MCF 10A (cell line): ENCODE data around the gene SLC6A12. TPM values are rescaled to one million over a fixed set of nuclear protein-coding genes. Genes with fewer than 3 reads are reported as not detected.

Experiments used
- BruUV-seq: library from RNA; stranded (reverse); fragments of 400-500 nt; replicated peaks from 2 replicates; lab custom pipeline; 2021; lab: Mats Ljungman, UMichigan
- CTCF ChIA-PET: fragments of 300-600 bp; sonication (Branson Sonifier 250); formaldehyde crosslinking; extraction: SDS; loops from one replicate; lab custom pipeline; 2021; ENCODE audit warnings: antibody characterized with exemption, inconsistent platforms; lab: Yijun Ruan, JAX
- POLR2A ChIA-PET: fragments of 300-600, 350-650 bp; sonication (Branson Sonifier 250); formaldehyde crosslinking; extraction: SDS; loops from one replicate; lab custom pipeline; 2020; ENCODE audit warnings: antibody characterized with exemption, inconsistent platforms; lab: Yijun Ruan, JAX
- DNase-seq: peaks from one replicate; pipeline ENCODE4 v3.0.0-alpha.2; 2018; ENCODE audit not compliant: unreplicated experiment
- H3K27ac Mint-ChIP-seq: one replicate; pipeline ENCODE4 v1.8.0; 2022; ENCODE audit warnings: mild to moderate bottlenecking, low read depth, mixed read lengths; ENCODE audit not compliant: unreplicated experiment
- H3K27me3 Mint-ChIP-seq: one replicate; pipeline ENCODE4 v1.8.0; 2022; ENCODE audit warnings: mixed read lengths; ENCODE audit not compliant: insufficient read depth, unreplicated experiment
- H3K36me3 Mint-ChIP-seq: one replicate; pipeline ENCODE4 v1.8.0; 2022; ENCODE audit warnings: mild to moderate bottlenecking, moderate library complexity, mixed read lengths; ENCODE audit not compliant: insufficient read depth, unreplicated experiment
- H3K4me1 Mint-ChIP-seq: one replicate; pipeline ENCODE4 v1.8.0; 2022; ENCODE audit warnings: mixed read lengths; ENCODE audit not compliant: insufficient read depth, unreplicated experiment
- H3K4me3 Mint-ChIP-seq: one replicate; pipeline ENCODE4 v1.8.0; 2022; ENCODE audit warnings: mild to moderate bottlenecking, moderate library complexity, mixed read lengths; ENCODE audit not compliant: unreplicated experiment
- H3K9me3 Mint-ChIP-seq: one replicate; pipeline ENCODE4 v1.8.0; 2022; ENCODE audit warnings: mixed read lengths; ENCODE audit not compliant: unreplicated experiment
- intact Hi-C: fragments of 100-400 bp; cut with micrococcal nuclease; formaldehyde crosslinking; loops from 2 replicates; pipeline ENCODE4 v1.14.1; 2022
- total RNA-seq: library from RNA; stranded (reverse); gene quantifications from 2 replicates; pipeline ENCODE4 v1.2.3, GENCODE V29; 2022
- TF ChIP-seq, protein P1 (sequence below): fragments of 200-600 bp; IDR thresholded peaks from one replicate; pipeline ENCODE4 v1.8.0; 2022; ENCODE audit warnings: antibody characterized with exemption, mild to moderate bottlenecking; ENCODE audit not compliant: unreplicated experiment

Gene SLC6A12
- total RNA-seq, 1 experiment from 2014 or later = not detected

DNA sequence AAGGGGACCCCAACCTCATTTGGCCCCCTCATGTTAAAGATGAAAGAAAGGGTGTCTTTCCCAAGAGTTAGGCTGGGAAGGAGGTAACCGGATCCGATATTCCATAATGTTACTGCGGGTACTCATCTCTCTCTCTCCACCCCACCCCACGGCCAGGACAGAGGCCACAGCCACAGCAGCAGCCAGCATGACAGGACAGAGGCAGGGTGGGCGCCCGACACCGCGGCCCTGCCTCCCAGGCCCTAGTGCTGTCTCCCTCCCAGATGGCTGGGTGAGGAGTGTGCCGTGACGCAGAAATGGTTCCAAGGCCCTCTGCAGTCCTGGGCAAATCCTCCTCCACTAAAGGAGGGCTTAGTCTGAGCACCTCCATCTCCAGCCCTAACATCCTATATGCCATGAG is 6.2 kb downstream of the SLC6A12 start:
- intact Hi-C loops = no loop called here
- H3K9me3 Mint-ChIP-seq = no peaks in the 10 kb centered on the region
- peaks cover 2% of the 10 kb centered on the region for H3K36me3 Mint-ChIP-seq
- H3K4me1 Mint-ChIP-seq = no peaks in the 10 kb centered on the region
- no TSS peak for BruUV-seq
- CTCF ChIA-PET = no interaction called here
- DNase-seq = no peak
- H3K4me3 Mint-ChIP-seq = no peak overlapping the region
- TF ChIP-seq, protein P1, sequence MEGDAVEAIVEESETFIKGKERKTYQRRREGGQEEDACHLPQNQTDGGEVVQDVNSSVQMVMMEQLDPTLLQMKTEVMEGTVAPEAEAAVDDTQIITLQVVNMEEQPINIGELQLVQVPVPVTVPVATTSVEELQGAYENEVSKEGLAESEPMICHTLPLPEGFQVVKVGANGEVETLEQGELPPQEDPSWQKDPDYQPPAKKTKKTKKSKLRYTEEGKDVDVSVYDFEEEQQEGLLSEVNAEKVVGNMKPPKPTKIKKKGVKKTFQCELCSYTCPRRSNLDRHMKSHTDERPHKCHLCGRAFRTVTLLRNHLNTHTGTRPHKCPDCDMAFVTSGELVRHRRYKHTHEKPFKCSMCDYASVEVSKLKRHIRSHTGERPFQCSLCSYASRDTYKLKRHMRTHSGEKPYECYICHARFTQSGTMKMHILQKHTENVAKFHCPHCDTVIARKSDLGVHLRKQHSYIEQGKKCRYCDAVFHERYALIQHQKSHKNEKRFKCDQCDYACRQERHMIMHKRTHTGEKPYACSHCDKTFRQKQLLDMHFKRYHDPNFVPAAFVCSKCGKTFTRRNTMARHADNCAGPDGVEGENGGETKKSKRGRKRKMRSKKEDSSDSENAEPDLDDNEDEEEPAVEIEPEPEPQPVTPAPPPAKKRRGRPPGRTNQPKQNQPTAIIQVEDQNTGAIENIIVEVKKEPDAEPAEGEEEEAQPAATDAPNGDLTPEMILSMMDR = no peak
- POLR2A ChIA-PET = no interaction called here
- no peak overlapping the region for H3K27ac Mint-ChIP-seq
- H3K27me3 Mint-ChIP-seq = peaks cover 93% of the 10 kb centered on the region

DNA sequence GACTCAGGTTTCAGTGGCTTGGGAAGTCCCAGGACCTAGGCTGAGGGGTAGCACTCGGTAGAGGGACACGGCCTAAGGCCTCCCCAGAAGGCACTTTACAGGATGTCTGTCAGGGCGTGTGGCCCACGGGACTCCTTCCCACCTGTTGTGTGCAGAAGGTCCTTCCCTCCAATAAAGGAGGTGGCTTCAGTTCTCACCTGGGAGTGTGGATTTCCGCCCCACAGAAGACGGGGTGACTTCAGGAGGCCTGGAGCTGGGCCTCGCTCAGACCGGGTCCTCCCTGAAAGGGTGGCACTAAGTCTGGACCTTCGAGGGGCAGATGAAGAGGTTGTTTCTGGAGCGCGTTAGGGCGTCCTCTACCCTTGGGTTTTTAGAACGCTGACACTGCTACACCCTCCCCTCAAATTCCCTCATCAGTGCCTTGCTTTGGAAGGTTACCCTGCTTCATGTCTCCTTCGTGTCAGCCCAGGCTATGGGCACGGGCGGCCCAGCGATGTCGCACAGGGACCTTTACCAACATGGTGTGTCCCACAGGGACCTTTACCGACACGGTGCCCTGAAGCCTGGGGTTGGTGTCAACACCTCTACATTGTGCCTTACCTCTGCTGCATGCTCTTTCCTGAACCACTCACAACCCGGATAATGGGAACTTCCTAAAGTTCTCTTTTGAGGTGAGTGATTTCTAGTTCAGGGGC is 7.1 kb downstream of the SLC6A12 start:
- intact Hi-C loops = no loop called here
- peaks cover 6% of the 10 kb centered on the region for H3K36me3 Mint-ChIP-seq
- no TSS peak for BruUV-seq
- DNase-seq = no peak
- no peak overlapping the region for H3K4me3 Mint-ChIP-seq
- H3K27me3 Mint-ChIP-seq = peaks cover 93% of the 10 kb centered on the region
- no peaks in the 10 kb centered on the region for H3K9me3 Mint-ChIP-seq
- ChIA-PET CTCF (no interaction called here), POLR2A (no interaction called here)
- no peak overlapping the region for H3K27ac Mint-ChIP-seq
- no peaks in the 10 kb centered on the region for H3K4me1 Mint-ChIP-seq
- TF ChIP-seq, protein P1 = no peak

DNA sequence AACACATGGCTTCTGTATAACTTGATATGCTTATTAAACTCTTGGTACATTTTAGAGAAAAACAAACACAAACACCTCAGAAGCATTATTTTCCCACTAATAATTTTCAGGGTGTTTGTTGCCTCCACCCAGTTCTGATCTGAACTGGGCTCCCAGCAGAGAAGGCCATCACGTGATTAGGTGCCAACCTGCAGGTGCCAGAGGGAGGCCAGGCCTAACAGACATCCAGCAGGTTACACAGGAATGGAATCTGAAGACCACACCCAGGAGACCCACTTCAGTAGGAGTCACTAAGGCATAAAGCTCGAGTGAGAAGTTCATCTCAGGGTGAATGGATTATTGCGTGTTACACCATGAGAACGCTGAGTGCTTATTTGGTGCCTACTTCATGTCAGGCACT is 8.9 kb downstream of the SLC6A12 start:
- H3K4me3 Mint-ChIP-seq = no peak overlapping the region
- BruUV-seq = no TSS peak
- no peaks in the 10 kb centered on the region for H3K4me1 Mint-ChIP-seq
- H3K27ac Mint-ChIP-seq = no peak overlapping the region
- H3K36me3 Mint-ChIP-seq = peaks cover 6% of the 10 kb centered on the region
- ChIA-PET POLR2A (no interaction called here), CTCF (no interaction called here)
- H3K27me3 Mint-ChIP-seq = peaks cover 91% of the 10 kb centered on the region
- no peaks in the 10 kb centered on the region for H3K9me3 Mint-ChIP-seq
- no peak for DNase-seq
- TF ChIP-seq, protein P1 = no peak
- intact Hi-C loops = no loop called here

DNA sequence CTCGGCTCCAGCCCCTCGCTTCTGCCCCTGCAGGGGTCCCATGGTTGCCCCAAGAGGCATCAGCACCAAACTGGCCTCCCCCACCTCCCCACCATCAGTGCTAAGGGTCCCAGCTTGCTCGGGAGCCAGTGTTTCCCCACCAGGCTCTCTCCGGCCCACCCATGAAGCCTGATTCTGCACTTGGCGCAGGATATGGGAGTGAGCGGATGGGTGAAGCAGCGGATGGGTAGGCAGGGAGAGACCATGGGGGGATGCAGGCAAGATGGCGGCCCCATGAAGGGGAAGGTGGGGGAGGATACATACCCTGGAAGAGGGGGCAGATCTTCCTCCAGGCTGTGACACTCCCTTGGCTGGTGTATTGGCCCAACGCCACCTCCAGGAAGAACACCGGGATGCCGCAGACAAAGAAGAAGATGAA is 9.7 kb downstream of the SLC6A12 start:
- Mint-ChIP-seq H3K9me3 (no peaks in the 10 kb centered on the region), H3K27me3 (peaks cover 83% of the 10 kb centered on the region), H3K4me1 (no peaks in the 10 kb centered on the region), H3K27ac (no peak overlapping the region), H3K36me3 (peaks cover 6% of the 10 kb centered on the region), H3K4me3 (no peak overlapping the region)
- POLR2A ChIA-PET = no interaction called here
- no TSS peak for BruUV-seq
- CTCF ChIA-PET = no interaction called here
- TF ChIP-seq, protein P1 = no peak
- intact Hi-C loops = no loop called here
- no peak for DNase-seq
